CD4-positive, alpha-beta T cell (primary cell): ENCODE results near the gene CDHR1. TPM values are rescaled to one million over a fixed set of nuclear protein-coding genes. Genes with fewer than 3 reads are reported as not detected.

Source experiments
- ATAC-seq: fragments of 200-7000 bp; cut with Tn5 transposase; one replicate; pipeline ENCODE4 v1.10.0; 2022; ENCODE audit warnings: mild to moderate bottlenecking; ENCODE audit not compliant: poor library complexity
- CTCF ChIA-PET: fragments of 350-600 bp; sonication (Branson Sonifier 250); formaldehyde crosslinking; loops from one replicate; lab custom pipeline; 2021; ENCODE audit warnings: antibody characterized with exemption, inconsistent platforms; lab: Charles Lee
- POLR2A ChIA-PET: fragments of 350-600 bp; sonication (Branson Sonifier 250); formaldehyde crosslinking; loops from one replicate; lab custom pipeline; 2021; ENCODE audit warnings: antibody characterized with exemption, inconsistent platforms; lab: Charles Lee
- DNase-seq, 14 experiments: peaks; one replicate each; pipeline ENCODE4 v3.0.0-alpha.2; 2013 to 2020; ENCODE audit warnings: mixed read lengths in 2 of 14
- H3K27ac ChIP-seq, 2 donors: one replicate each; pipeline versions ENCODE4 v1.5.1 to v1.7.0; 2013; ENCODE audit warnings: low read length in 2 of 2, low read depth in 1 of 2, mild to moderate bottlenecking in 1 of 2
- H3K27me3 ChIP-seq, 2 experiments: 1 replicate in 1 of 2; 2 replicates in 1 of 2; pipeline versions ENCODE4 v1.6.1 to v1.7.0; 2013; ENCODE audit warnings: low read length in 2 of 2, control low read depth in 1 of 2, mild to moderate bottlenecking in 1 of 2, moderate library complexity in 1 of 2; ENCODE audit not compliant: insufficient read depth in 2 of 2, control insufficient read depth in 1 of 2
- H3K36me3 ChIP-seq: one replicate; pipeline ENCODE4 v1.6.1; 2013; ENCODE audit warnings: low read length, control low read depth; ENCODE audit not compliant: insufficient read depth
- H3K4me1 ChIP-seq: one replicate; pipeline ENCODE4 v1.6.1; 2013; ENCODE audit warnings: low read length, control low read depth; ENCODE audit not compliant: insufficient read depth
- H3K4me3 ChIP-seq: one replicate; pipeline ENCODE4 v1.5.1; 2013; ENCODE audit warnings: mild to moderate bottlenecking, low read length, moderate library complexity
- H3K9me3 ChIP-seq, 2 experiments: 1 replicate in 1 of 2; 2 replicates in 1 of 2; pipeline versions ENCODE4 v1.6.1 to v1.7.0; 2013; ENCODE audit warnings: low read length in 2 of 2, mild to moderate bottlenecking in 2 of 2, control low read depth in 1 of 2, moderate library complexity in 1 of 2; ENCODE audit not compliant: control insufficient read depth in 1 of 2, insufficient read depth in 1 of 2
- H3K27ac Mint-ChIP-seq: one replicate; pipeline ENCODE4 v1.8.0; 2020; ENCODE audit warnings: mixed read lengths
- H3K27me3 Mint-ChIP-seq: one replicate; pipeline ENCODE4 v1.8.0; 2021; ENCODE audit warnings: mixed read lengths
- H3K36me3 Mint-ChIP-seq: one replicate; pipeline ENCODE4 v1.8.0; 2021; ENCODE audit warnings: low read depth, mixed read lengths
- H3K4me1 Mint-ChIP-seq: one replicate; pipeline ENCODE4 v1.8.0; 2021; ENCODE audit warnings: low read depth, mixed read lengths
- H3K4me3 Mint-ChIP-seq: one replicate; pipeline ENCODE4 v1.8.0; 2020; ENCODE audit warnings: mild to moderate bottlenecking, mixed read lengths
- H3K9me3 Mint-ChIP-seq: one replicate; pipeline ENCODE4 v1.8.0; 2020; ENCODE audit warnings: mixed read lengths
- intact Hi-C, 2 experiments: fragments of 100-400 bp; cut with DNase I in 1 of 2; cut with micrococcal nuclease in 1 of 2; formaldehyde crosslinking; loops; one replicate each; pipeline versions ENCODE4 v1.15.1 to v1.9.0; 2023 to 2025; cut with DNase I, micrococcal nuclease
- total RNA-seq, 174 experiments: library from RNA in 2 of 174; stranded (reverse) in 2 of 174; gene quantifications; one replicate each; pipeline ENCODE4 v1.2.3 and lab custom pipeline; 2021 to 2026
- TF ChIP-seq, protein P1 (sequence below): fragments of 200-600 bp; IDR thresholded peaks from one replicate; pipeline ENCODE4 v1.8.0; 2022; ENCODE audit warnings: antibody characterized with exemption, mild to moderate bottlenecking

Gene CDHR1
- total RNA-seq, 2 experiments from 2014 or later, result 0.74 to 0.92 TPM

DNA sequence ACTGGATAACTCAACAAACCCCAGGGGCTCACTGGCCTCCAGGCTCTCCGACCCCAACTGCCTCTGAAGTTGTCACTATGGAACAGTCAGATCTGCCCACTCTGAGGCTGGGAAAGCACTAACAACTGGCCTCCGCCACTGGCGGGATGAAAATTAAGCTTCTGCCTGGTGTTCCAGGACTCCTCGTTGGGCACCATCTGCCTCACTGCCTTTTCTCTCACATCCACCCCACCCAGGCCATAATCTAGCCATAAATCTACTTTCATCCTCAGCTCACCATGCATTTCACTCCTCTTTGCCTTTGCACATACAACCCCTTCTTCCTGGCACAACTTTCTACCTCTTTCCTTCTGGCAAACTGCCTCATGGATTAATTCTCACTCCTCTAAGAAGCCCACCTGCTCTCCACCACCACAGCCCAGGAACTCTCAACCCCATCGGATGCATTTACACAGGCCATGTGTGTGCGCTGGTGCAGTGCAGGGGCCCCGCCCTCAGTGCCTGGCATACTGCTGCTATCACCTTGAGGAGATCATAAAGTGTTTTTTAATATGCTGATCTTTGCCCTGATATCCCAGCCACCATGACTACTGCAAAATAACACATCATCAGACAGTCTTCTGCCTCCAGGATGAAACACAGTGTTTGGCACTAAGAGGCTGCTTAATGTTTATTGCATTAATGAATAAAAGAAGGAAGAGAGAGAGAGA, 4.0 kb downstream of the CDHR1 start:
- Mint-ChIP-seq H3K9me3 (no peaks in the 10 kb centered on the region), H3K4me1 (no peaks in the 10 kb centered on the region), H3K27ac (no peak overlapping the region), H3K36me3 (no peaks in the 10 kb centered on the region), H3K27me3 (peaks cover 30% of the 10 kb centered on the region), H3K4me3 (no peak overlapping the region)
- H3K27me3 ChIP-seq, result peaks cover 24 to 34% of the 10 kb centered on the region in 2 experiments
- ATAC-seq, result no peak
- H3K4me3 ChIP-seq, result no peak overlapping the region
- TF ChIP-seq, protein P1, sequence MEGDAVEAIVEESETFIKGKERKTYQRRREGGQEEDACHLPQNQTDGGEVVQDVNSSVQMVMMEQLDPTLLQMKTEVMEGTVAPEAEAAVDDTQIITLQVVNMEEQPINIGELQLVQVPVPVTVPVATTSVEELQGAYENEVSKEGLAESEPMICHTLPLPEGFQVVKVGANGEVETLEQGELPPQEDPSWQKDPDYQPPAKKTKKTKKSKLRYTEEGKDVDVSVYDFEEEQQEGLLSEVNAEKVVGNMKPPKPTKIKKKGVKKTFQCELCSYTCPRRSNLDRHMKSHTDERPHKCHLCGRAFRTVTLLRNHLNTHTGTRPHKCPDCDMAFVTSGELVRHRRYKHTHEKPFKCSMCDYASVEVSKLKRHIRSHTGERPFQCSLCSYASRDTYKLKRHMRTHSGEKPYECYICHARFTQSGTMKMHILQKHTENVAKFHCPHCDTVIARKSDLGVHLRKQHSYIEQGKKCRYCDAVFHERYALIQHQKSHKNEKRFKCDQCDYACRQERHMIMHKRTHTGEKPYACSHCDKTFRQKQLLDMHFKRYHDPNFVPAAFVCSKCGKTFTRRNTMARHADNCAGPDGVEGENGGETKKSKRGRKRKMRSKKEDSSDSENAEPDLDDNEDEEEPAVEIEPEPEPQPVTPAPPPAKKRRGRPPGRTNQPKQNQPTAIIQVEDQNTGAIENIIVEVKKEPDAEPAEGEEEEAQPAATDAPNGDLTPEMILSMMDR, result no peak
- H3K27ac ChIP-seq, result no peak overlapping the region
- H3K4me1 ChIP-seq, result peaks cover 19% of the 10 kb centered on the region
- peaks cover 0 to 11% of the 10 kb centered on the region in 2 experiments for H3K9me3 ChIP-seq
- DNase-seq, result no peak
- ChIA-PET POLR2A (interaction anchor here (0.5 kb wide), 1 partner anchor 34 kb away, joined by 3 read pairs; no protein-coding TSS in a partner anchor), CTCF (no interaction called here)
- intact Hi-C loops, result no loop called here
- no peaks in the 10 kb centered on the region for H3K36me3 ChIP-seq

DNA sequence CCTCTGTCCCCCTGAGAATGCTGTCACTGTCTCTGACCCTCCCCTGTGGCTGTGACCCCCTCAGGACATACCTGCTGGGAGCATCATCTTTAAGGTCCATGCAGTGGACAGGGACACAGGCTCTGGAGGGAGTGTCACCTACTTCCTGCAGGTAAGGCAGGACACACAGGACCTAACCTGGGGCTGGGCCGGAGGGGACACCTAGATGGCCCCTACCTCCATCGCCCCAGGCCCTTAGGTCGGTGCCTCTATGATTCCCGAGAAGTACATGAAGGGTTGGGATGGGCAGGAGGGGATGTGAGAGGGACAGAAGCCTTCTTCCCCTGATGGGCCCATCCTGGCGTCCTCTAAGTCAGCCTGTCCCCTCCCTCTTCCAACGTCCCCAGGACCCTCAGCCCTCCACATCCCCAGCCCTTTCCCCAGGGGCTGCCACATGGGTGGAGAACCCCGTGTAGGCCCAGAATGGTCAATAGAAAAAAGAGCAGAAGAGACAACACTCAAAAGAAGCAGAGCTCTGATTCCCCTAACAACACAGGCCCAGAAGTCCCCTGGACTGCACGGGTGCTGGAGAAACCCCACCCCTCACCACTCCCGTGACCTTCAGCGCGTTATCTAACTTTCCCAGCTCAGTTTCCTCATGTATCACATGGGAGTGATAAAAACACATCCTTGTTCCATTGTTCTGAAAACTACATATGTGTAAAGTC, 6.4 kb downstream of the CDHR1 start:
- intact Hi-C loops, result no loop called here
- H3K9me3 ChIP-seq, result no peaks in the 10 kb centered on the region
- no peak overlapping the region for H3K4me3 Mint-ChIP-seq
- no peak overlapping the region for H3K27ac ChIP-seq
- no peaks in the 10 kb centered on the region for H3K36me3 ChIP-seq
- DNase-seq (no peak), ATAC-seq (no peak)
- peaks cover 5 to 13% of the 10 kb centered on the region in 2 experiments for H3K27me3 ChIP-seq
- no peaks in the 10 kb centered on the region for H3K4me1 ChIP-seq
- no peak overlapping the region for H3K27ac Mint-ChIP-seq
- peaks cover 25% of the 10 kb centered on the region for H3K27me3 Mint-ChIP-seq
- no peaks in the 10 kb centered on the region for H3K9me3 Mint-ChIP-seq
- no peak overlapping the region for H3K4me3 ChIP-seq
- H3K36me3 Mint-ChIP-seq, result no peaks in the 10 kb centered on the region
- TF ChIP-seq, protein P1, result no peak
- POLR2A ChIA-PET, result no interaction called here
- CTCF ChIA-PET, result no interaction called here
- no peaks in the 10 kb centered on the region for H3K4me1 Mint-ChIP-seq

DNA sequence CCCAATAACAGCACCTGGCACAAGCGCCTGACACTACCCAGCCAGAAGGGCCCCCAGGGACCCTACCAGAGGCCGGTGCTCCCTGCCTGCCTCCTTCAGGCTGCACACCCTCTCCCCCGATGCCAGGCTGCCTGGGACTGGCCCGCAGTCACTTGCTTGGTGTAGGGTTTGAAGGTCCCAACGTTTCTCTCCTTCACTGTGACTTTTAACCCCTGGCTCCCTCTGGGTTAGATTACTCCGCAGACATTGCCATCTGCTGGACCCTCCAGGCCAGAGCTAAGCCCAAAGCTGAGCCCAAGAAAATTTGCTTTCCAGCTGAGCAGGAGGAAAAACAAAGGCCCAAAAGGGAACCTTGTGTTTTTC, 6.9 kb downstream of the CDHR1 start:
- no peak for ATAC-seq
- peaks cover 0 to 9% of the 10 kb centered on the region in 2 experiments for H3K27me3 ChIP-seq
- ChIA-PET POLR2A (no interaction called here), CTCF (no interaction called here)
- TF ChIP-seq, protein P1, result no peak
- Mint-ChIP-seq H3K27me3 (peaks cover 22% of the 10 kb centered on the region), H3K27ac (no peak overlapping the region), H3K9me3 (no peaks in the 10 kb centered on the region), H3K36me3 (no peaks in the 10 kb centered on the region), H3K4me3 (no peak overlapping the region), H3K4me1 (no peaks in the 10 kb centered on the region)
- intact Hi-C loops, result no loop called here
- H3K4me1 ChIP-seq, result no peaks in the 10 kb centered on the region
- H3K4me3 ChIP-seq, result no peak overlapping the region
- no peaks in the 10 kb centered on the region for H3K36me3 ChIP-seq
- H3K9me3 ChIP-seq, result no peaks in the 10 kb centered on the region
- no peak for DNase-seq
- no peak overlapping the region for H3K27ac ChIP-seq
